Epithelial cell of prostate (primary cell): Measurements from ENCODE around the gene TCEAL3.
"Not testable (repeated sequence)": the region's sequence is repeated elsewhere in the genome, so short reads cannot be mapped to it uniquely, and the experiment has no call there.

Experiments used
- DNase-seq: peaks from one replicate; pipeline ENCODE4 v3.0.0-alpha.2; 2011; ENCODE audit warnings: low read depth, low spot score
- H3K27ac ChIP-seq: fragments of 450-650 bp; 2 replicates; pipeline ENCODE4 v1.5.1; 2017; ENCODE audit warnings: mild to moderate bottlenecking

The TCEAL3 gene

GRCh38 chrX:103658681-103659433, 51.1 kb downstream of the TCEAL3 start:
- no peak for DNase-seq
- no peak overlapping the region for H3K27ac ChIP-seq

GRCh38 chrX:103659460-103659859, 51.7 kb downstream of the TCEAL3 start:
- not testable (repeated sequence) for DNase-seq, H3K27ac ChIP-seq
